Stimulated activated naive B cell treated with anti-CD40 and anti-IgM and Interleukin-4, amounts not matched to agents 10 μg/mL and 1 μg/mL and 100 μg/mL, for 72 hours (primary cell): ENCODE results near the gene FOXF1.

Source experiments
- ATAC-seq, 2 donors: fragments of 150-1000 bp; cut with Tn5 transposase; replicated peaks; 2 replicates each; pipeline ENCODE4 v1.10.0; 2021; ENCODE audit warnings: moderate library complexity in 1 of 2
- DNase-seq: peaks from one replicate; pipeline ENCODE4 v3.0.0; 2021
- H3K27ac Mint-ChIP-seq: one replicate; pipeline ENCODE4 v1.8.0; 2022; ENCODE audit warnings: mild to moderate bottlenecking, mixed read lengths
- H3K27me3 Mint-ChIP-seq, 2 donors: one replicate each; pipeline ENCODE4 v1.8.0; 2022; ENCODE audit warnings: mixed read lengths in 2 of 2
- H3K36me3 Mint-ChIP-seq, 2 donors: one replicate each; pipeline ENCODE4 v1.8.0; 2022; ENCODE audit warnings: mixed read lengths in 2 of 2, mild to moderate bottlenecking in 1 of 2
- H3K4me1 Mint-ChIP-seq, 2 donors: one replicate each; pipeline ENCODE4 v1.8.0; 2022; ENCODE audit warnings: mixed read lengths in 2 of 2, mild to moderate bottlenecking in 1 of 2
- H3K4me3 Mint-ChIP-seq, 2 donors: one replicate each; pipeline ENCODE4 v1.8.0; 2022; ENCODE audit warnings: mild to moderate bottlenecking in 2 of 2, mixed read lengths in 2 of 2, moderate library complexity in 1 of 2
- H3K9me3 Mint-ChIP-seq, 2 donors: one replicate each; pipeline ENCODE4 v1.8.0; 2022; ENCODE audit warnings: mixed read lengths in 2 of 2, mild to moderate bottlenecking in 1 of 2

The FOXF1 gene

DNA sequence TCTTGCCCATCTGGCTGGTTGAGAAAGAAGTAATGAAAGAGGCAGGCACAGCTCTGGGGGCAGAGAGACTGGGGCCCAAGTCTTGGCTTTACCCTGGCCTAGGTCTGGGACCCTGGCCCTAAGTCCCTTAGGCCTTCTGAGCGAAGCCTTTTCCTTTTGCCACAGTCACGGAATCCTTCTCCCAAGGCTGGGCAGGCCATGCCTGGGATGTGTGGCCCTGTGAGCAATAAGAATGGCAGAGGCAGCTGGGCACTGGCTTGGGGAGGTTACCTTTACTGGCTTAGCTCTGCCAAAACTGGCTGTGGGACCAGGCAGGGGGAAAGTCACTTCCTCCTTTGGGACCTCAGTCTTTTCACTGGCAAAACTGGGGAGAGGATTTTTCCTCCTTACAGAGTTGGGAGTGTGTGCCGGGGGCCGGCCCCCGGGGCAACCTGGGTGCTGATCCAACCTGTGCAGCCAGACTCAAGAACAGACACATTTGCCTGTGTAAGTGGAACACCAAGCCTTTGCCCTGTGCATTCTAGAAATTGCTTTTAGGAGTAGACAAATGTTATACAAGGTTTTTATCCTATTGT, 12.9 kb downstream of the FOXF1 start:
- Mint-ChIP-seq H3K9me3 (peaks cover 0 to 2% of the 10 kb centered on the region in 2 donors), H3K27ac (no peak overlapping the region), H3K36me3 (peaks cover 2% of the 10 kb centered on the region in 2 donors), H3K4me3 (no peak overlapping the region), H3K4me1 (peaks cover 2 to 10% of the 10 kb centered on the region in 2 donors), H3K27me3 (peaks cover 36 to 44% of the 10 kb centered on the region in 2 donors)
- ATAC-seq (no peak), DNase-seq (no peak)

DNA sequence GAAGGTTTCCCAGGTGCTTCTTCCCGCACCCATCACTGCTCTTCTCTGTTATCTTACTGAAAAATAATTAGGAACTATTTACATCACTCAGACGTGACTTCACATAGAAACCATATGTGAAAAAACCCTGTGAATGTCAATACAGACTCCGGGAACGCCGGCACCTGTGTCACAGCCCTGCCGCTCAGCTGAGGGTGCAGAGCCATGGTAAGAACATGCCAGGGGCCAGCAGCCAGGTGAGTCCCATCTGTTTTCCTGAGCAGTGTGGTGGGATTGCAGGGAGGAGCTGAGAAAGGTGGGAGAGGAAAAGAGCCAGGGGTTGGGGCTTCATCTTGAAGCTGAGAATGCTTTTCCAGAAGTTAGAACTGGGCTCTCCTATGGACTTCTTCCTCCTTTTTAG, 13.7 kb downstream of the FOXF1 start:
- peaks cover 3 to 6% of the 10 kb centered on the region in 2 donors for H3K36me3 Mint-ChIP-seq
- no peak overlapping the region for H3K27ac Mint-ChIP-seq
- peaks cover 29 to 37% of the 10 kb centered on the region in 2 donors for H3K27me3 Mint-ChIP-seq
- H3K9me3 Mint-ChIP-seq: peaks cover 0 to 3% of the 10 kb centered on the region in 2 donors
- ATAC-seq (no peak), DNase-seq (no peak)
- no peak overlapping the region for H3K4me3 Mint-ChIP-seq
- H3K4me1 Mint-ChIP-seq: peaks cover 2 to 10% of the 10 kb centered on the region in 2 donors

DNA sequence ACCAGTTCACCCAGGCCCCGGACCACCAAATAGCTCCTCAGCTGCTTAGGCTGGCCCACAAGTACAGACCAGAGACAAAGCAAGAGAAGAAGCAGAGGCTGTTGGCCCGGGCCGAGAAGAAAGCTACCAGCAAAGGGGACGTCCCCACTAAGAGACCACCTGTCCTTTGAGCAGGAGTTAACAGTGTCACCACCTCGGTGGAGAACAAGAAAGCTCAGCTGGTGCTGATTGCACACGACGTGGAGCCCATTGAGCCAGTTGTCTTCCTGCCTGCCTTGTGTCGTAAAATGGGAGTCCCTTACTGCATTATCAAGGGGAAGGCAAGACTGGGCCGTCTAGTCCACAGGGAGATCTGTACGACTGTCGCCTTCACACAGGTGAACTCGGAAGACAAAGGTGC, 15.4 kb downstream of the FOXF1 start:
- no peak overlapping the region for H3K27ac Mint-ChIP-seq

DNA sequence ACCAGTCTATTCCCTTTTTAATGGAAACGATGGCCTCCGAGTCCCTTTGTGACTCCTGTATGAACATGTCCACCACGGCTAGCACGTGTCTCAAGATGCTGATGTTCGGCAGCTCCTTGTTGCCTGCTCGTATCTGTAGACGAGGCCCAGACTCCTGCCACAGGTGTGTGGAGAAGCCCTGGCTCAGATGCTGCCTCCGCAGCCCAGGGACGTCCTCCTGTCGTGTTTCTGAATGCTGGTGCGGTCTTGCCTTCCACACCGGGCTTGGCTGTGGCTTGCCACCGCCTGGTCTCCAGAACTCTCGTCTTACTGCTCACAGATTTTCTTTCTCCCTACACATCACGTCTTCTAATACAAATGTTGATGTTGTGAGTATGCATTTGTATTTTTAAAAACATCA, 17.0 kb downstream of the FOXF1 start:
- Mint-ChIP-seq H3K4me3 (no peak overlapping the region), H3K27ac (no peak overlapping the region), H3K4me1 (no peaks in the 10 kb centered on the region), H3K36me3 (peaks cover 11 to 25% of the 10 kb centered on the region in 2 donors), H3K9me3 (peaks cover 0 to 3% of the 10 kb centered on the region in 2 donors), H3K27me3 (peaks cover 7% of the 10 kb centered on the region in 2 donors)
- ATAC-seq (no peak), DNase-seq (no peak)

More for the DNA sequence above, 15.4 kb downstream of the FOXF1 start:
- Mint-ChIP-seq H3K36me3 (peaks cover 11 to 20% of the 10 kb centered on the region in 2 donors), H3K27me3 (peaks cover 20 to 21% of the 10 kb centered on the region in 2 donors), H3K9me3 (peaks cover 0 to 3% of the 10 kb centered on the region in 2 donors), H3K4me3 (no peak overlapping the region), H3K4me1 (no peaks in the 10 kb centered on the region)
- no peak for DNase-seq
- ATAC-seq: no peak

DNA sequence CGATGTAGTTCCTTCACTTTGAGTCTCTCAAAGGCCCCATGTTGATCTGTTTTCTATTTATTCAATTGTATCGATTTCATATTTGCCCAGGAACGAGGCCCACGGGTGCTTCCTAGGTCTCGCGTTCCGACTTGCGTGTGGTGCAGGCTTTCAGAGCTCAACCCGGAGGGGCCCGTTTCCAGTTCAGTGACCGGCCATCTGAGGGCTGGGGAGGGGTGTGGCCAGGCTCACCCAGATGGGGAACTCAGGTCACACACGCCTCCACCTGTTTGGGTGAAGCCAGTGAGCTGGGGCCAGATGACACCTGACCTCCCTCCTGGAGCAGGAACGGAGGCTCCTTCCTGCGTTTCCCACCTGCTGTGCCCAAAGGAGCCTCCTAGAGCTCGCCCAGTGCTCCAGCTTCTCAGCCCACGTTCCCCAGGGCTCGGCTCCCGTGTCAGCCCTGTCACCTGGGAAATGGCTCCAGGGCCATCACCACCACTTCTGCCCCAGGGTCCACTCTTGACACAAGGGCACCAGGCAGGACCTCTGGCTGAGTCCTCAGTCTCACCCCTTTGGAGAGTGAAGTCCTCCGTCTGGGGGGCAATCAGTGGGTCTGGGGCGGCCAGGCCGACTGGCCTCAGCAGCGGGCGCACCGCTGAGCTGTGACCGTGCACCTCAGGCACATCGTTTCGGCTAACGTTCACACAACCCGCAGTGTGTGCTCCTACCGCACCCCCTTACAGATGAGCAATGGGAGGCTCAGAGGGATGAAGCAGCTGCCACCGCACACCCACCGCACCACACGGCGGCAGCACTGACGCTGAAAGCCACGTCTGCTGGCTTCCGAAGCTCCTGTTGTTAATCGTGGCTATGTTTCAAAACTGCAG, 18.0 kb downstream of the FOXF1 start:
- Mint-ChIP-seq H3K4me3 (no peak overlapping the region), H3K27ac (no peak overlapping the region), H3K36me3 (peaks cover 11 to 29% of the 10 kb centered on the region in 2 donors), H3K27me3 (no peaks in the 10 kb centered on the region), H3K4me1 (no peaks in the 10 kb centered on the region), H3K9me3 (peaks cover 0 to 3% of the 10 kb centered on the region in 2 donors)
- DNase-seq: no peak
- no peak for ATAC-seq

DNA sequence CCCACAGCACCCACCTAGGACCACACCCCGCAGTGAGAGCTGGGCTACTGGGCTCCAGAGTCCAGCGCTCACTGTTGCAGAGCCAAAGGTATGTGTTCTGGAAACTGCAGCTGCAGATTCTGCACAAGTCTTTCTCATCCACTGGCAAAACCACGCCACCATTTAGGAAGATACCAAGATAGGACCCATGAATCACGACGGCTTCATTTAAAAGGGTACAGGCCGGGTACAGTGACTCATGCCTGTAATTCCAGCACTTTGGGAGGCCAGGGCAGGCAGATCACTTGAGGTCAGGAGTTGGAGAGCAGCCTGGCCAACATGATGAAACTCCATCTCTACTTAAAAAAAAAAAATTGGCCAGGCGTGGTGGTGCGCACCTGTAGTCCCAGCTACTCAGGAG, 18.8 kb downstream of the FOXF1 start:
- ATAC-seq: no peak
- H3K27me3 Mint-ChIP-seq: no peaks in the 10 kb centered on the region
- peaks cover 16 to 33% of the 10 kb centered on the region in 2 donors for H3K36me3 Mint-ChIP-seq
- no peaks in the 10 kb centered on the region for H3K4me1 Mint-ChIP-seq
- no peak overlapping the region for H3K4me3 Mint-ChIP-seq
- no peak for DNase-seq
- peaks cover 0 to 3% of the 10 kb centered on the region in 2 donors for H3K9me3 Mint-ChIP-seq
- H3K27ac Mint-ChIP-seq: no peak overlapping the region

DNA sequence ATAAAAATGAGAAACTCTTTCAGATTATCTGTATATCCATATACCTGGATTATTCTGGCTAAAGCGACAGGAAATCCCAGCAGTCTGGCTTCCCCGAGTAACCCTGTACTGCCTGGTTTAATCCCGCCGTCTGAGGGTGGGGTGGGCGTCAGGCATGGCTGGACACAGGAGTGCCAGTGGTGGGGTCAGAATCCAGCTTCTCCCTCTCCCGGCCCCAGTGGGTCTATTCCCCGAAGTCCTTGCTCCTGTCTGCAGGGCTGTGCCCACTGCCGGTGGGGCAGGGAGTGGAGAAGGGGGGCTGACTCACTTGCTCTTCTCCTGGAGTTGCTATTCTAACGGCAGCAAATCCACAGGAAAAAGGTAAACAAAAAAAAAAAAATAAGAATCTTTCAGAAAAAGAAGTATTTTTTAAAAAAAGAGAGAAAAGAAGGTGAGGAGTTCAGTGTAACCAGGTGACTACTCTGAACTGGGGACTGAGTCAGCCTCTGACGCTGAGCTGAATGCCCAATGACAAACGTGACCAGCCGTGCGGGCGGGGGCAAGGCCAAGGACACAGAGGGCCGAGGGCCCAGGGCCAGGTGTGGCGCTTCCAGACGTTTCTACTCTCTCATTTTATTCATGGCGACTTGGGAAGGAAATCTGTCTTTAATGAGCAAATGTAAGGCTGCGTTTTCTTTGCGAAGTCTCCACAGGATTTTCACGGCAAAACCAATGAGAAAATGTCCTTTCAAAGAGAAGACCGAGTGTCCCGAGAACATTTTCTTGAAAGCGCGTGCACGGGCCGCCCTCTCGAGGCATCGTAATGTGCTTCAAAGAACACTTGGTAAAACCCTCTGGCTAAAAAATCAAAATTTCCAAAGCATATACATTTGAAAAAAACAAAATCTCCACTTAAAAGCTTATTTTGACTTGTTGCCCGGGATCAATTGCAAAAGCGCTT, 20.2 kb downstream of the FOXF1 start:
- H3K27ac Mint-ChIP-seq: no peak overlapping the region
- H3K4me3 Mint-ChIP-seq: no peak overlapping the region
- no peak for DNase-seq

DNA sequence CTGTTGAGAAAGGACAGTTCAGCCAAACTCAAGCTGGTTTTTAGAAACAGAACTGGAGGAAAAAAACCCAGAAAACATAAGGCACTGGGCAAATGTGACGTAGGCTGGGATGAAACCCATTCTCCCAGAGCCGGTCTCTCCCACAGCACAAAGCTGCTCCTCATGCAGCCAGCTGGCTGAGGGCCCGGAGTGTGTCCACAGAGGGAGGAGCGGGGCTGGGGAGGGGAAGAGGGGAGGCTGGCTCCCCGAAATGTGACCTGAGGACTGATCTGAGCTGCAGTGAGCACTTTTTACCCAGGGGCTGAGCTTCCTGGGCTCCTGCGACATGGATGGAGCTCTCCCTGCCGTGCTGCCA, 20.8 kb downstream of the FOXF1 start:
- no peak overlapping the region for H3K4me3 Mint-ChIP-seq
- peaks cover 16 to 38% of the 10 kb centered on the region in 2 donors for H3K36me3 Mint-ChIP-seq
- no peak overlapping the region for H3K27ac Mint-ChIP-seq
- no peak for DNase-seq
- no peak for ATAC-seq
- no peaks in the 10 kb centered on the region for H3K27me3 Mint-ChIP-seq
- no peaks in the 10 kb centered on the region for H3K4me1 Mint-ChIP-seq
- peaks cover 0 to 3% of the 10 kb centered on the region in 2 donors for H3K9me3 Mint-ChIP-seq

More for the DNA sequence above, 20.2 kb downstream of the FOXF1 start:
- H3K27me3 Mint-ChIP-seq: no peaks in the 10 kb centered on the region
- ATAC-seq: no peak
- H3K4me1 Mint-ChIP-seq: no peaks in the 10 kb centered on the region
- peaks cover 0 to 3% of the 10 kb centered on the region in 2 donors for H3K9me3 Mint-ChIP-seq
- H3K36me3 Mint-ChIP-seq: peaks cover 16 to 33% of the 10 kb centered on the region in 2 donors

DNA sequence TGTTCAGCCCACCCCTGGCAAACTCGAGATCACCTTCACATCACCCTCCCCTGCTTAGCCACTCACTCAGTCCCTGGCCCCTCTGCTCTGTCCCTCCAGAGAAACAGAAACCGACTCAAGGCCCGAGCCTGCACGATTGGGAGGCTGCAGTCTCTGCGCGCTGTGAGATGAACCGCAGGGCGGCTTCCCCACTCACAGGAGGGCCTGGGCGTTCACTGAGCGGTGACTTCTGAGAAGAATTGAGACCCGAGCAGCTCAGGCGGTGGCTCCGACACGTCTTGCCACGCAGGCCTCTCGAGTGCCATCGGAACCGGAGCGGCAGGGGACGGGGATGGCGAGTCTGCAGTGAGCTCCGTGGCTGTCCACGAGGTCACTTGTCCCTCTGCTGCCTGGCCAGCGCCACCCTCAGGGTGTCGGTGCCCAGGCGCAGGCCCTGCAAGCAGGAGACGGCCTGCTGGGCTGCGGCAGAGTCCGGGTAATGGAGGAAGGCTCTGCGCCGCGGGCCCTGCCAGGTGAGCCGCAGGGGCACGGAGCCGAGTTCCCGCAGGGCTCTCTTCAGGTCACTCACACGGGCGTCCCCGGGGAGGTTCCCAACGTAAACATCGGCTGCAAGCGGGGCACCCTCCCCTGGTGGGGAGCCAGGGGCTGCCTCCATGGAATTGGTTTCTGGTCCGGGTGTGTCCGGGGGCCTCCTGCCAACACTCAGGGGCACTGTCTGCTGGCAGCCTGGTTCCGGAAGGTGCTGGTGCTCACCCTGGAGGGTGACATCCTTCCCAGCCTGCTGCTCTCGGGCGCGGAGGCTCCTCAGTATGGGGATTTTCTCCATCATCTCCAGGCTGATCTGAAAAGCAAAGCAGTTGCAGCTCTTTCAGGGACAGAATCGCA, 21.6 kb downstream of the FOXF1 start:
- Mint-ChIP-seq H3K4me1 (no peaks in the 10 kb centered on the region), H3K27ac (no peak overlapping the region), H3K27me3 (no peaks in the 10 kb centered on the region), H3K9me3 (peaks cover 0 to 3% of the 10 kb centered on the region in 2 donors), H3K36me3 (peaks cover 19 to 38% of the 10 kb centered on the region in 2 donors), H3K4me3 (no peak overlapping the region)
- ATAC-seq (no peak), DNase-seq (no peak)

DNA sequence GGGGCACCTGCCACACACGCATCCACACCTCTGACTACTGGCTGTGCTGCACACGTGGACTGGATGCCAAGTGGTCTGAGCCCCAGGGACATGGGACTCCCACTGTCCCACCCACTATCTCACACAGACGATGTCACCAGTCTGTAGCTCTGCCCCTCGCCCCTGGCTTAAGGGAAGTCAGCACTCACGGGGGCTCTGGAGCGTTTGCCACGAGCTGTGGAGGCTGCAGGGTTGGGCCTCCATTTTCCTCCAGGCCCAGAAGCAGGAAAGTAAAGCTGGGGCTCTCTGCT, 22.1 kb downstream of the FOXF1 start:
- peaks cover 19 to 42% of the 10 kb centered on the region in 2 donors for H3K36me3 Mint-ChIP-seq

DNA sequence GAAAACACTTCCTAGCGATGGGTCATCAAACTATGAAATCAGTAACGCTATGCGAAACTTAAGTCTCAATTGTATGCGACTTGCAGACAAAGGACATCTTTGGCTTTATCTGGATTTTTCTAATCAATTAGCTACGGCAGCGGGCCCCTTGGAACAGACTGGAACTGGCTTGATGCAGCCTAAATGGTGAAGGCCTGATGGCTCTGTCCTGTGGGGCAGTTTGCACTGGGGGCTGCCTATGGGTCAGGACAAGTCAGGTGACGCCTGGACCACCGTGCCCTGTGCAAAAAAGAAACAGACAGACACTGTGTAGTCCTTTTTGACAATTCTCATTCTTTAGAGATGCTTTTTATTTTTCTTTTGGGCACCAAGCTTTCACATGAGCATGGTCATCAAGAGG, 22.7 kb downstream of the FOXF1 start:
- H3K4me3 Mint-ChIP-seq: no peak overlapping the region
- no peaks in the 10 kb centered on the region for H3K4me1 Mint-ChIP-seq
- no peak overlapping the region for H3K27ac Mint-ChIP-seq
- H3K9me3 Mint-ChIP-seq: peaks cover 0 to 2% of the 10 kb centered on the region in 2 donors
- ATAC-seq (no peak), DNase-seq (no peak)
- no peaks in the 10 kb centered on the region for H3K27me3 Mint-ChIP-seq
- peaks cover 17 to 42% of the 10 kb centered on the region in 2 donors for H3K36me3 Mint-ChIP-seq

More for the DNA sequence above, 22.1 kb downstream of the FOXF1 start:
- Mint-ChIP-seq H3K4me3 (no peak overlapping the region), H3K27ac (no peak overlapping the region), H3K27me3 (no peaks in the 10 kb centered on the region), H3K9me3 (peaks cover 0 to 3% of the 10 kb centered on the region in 2 donors), H3K4me1 (no peaks in the 10 kb centered on the region)
- DNase-seq (no peak), ATAC-seq (no peak)

DNA sequence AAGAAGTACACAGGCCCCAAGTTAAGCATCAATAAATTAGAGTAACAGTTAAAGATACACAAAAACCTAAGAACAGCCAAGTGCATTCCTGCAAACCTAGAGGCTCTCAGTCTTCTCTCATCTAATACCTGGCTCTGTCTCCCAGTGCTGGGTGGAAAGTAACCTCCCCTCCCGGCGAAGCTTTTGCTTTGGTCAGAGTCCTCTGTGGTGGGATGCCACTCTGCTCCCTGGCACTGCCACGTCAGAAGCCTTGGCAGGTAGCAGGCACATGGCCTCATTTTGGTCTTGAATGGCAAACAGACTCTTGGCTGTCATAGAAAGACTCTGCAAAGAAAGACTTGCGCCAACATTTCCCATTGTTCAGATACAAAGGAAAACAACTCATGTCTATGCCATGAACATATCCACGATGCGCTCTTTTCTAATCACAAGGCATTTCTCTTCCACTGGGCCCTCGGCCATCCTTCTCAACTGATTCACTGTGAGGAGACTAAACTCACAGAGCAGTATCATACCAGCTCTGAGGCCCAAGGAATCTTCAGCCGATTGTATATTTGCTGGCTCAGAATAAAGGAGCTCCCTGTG, 23.5 kb downstream of the FOXF1 start:
- no peak overlapping the region for H3K4me3 Mint-ChIP-seq
- H3K36me3 Mint-ChIP-seq: peaks cover 21 to 43% of the 10 kb centered on the region in 2 donors
- no peak overlapping the region for H3K27ac Mint-ChIP-seq
- DNase-seq (no peak), ATAC-seq (no peak)
- no peaks in the 10 kb centered on the region for H3K27me3 Mint-ChIP-seq
- no peaks in the 10 kb centered on the region for H3K9me3 Mint-ChIP-seq
- H3K4me1 Mint-ChIP-seq: no peaks in the 10 kb centered on the region
